HepG2 (cell line): ENCODE data around the gene NTF3. TPM values are rescaled to one million over a fixed set of nuclear protein-coding genes. Genes with fewer than 3 reads are reported as not detected.

Source experiments
- ATAC-seq: fragments of 200-7000 bp; cut with Tn5 transposase; 3 replicates; pipeline ENCODE4 v1.9.1; 2020; ENCODE audit warnings: mild to moderate bottlenecking, moderate library complexity
- BruUV-seq: library from RNA; stranded (reverse); fragments of 400-500 nt; replicated peaks from 2 replicates; lab custom pipeline; 2021; lab: Mats Ljungman, UMichigan
- CTCF ChIA-PET: fragments of 300-600 bp; formaldehyde crosslinking; extraction: SDS; loops from one replicate; lab custom pipeline; 2021; ENCODE audit warnings: low total read pairs, inconsistent platforms, low intra/inter-chr PET ratio; lab: Yijun Ruan, JAX
- POLR2A ChIA-PET: fragments of 350-600 bp; sonication (Branson Sonifier 250); formaldehyde crosslinking; loops from one replicate; lab custom pipeline; 2020; ENCODE audit warnings: antibody characterized with exemption, inconsistent platforms; lab: Yijun Ruan, JAX
- DNase-seq: peaks from one replicate; pipeline ENCODE4 v3.0.0-alpha.2; 2015; ENCODE audit warnings: low spot score
- FAIRE-seq: peaks from 3 replicates; lab custom pipeline; 2011; peaks lifted over from hg19 to GRCh38; lab: Jason Lieb, UNC
- H2AFZ ChIP-seq: one replicate; pipeline ENCODE4 v1.6.1; 2011; ENCODE audit warnings: low read length, inconsistent platforms
- H3K27ac ChIP-seq: fragments of 300-600 bp; 3 replicates; pipeline ENCODE4 v1.8.0; 2011; ENCODE audit warnings: mixed run types, mild to moderate bottlenecking, mixed read lengths, low read length, inconsistent platforms; ENCODE audit not compliant: insufficient read depth; ENCODE audit errors: extremely low read length
- H3K27me3 ChIP-seq, 2 experiments: fragments of 200-600 bp in 1 of 2; 2 replicates in 1 of 2; 3 replicates in 1 of 2; pipeline versions ENCODE4 v1.6.0 to v1.8.0; 2011; ENCODE audit warnings: low read length in 2 of 2, mild to moderate bottlenecking in 2 of 2, moderate library complexity in 2 of 2, inconsistent platforms in 1 of 2; ENCODE audit not compliant: insufficient read depth in 2 of 2, control insufficient read depth in 1 of 2
- H3K36me3 ChIP-seq, 2 experiments: fragments of 200-600 bp in 1 of 2; replicated peaks in 1 of 2; 2 replicates in 1 of 2; 3 replicates in 1 of 2; pipeline versions ENCODE4 v1.5.1 to v1.8.0; 2011; ENCODE audit warnings: low read length in 2 of 2, inconsistent platforms in 1 of 2; ENCODE audit not compliant: insufficient read depth in 2 of 2, control insufficient read depth in 1 of 2
- H3K4me1 ChIP-seq: 2 replicates; pipeline ENCODE4 v1.5.1; 2012; ENCODE audit warnings: low read length, inconsistent platforms; ENCODE audit not compliant: insufficient read depth
- H3K4me2 ChIP-seq: 2 replicates; pipeline ENCODE4 v1.6.0; 2011; ENCODE audit warnings: low read depth, low read length, inconsistent platforms
- H3K4me3 ChIP-seq, 3 experiments: fragments of 200-600 bp in 1 of 3; sonication (generic), shearing (Covaris generic) in 1 of 3; replicated peaks in 1 of 3; 2 replicates each; pipeline ENCODE4 v1.5.1; 2011 to 2016; ENCODE audit warnings: low read length in 3 of 3, inconsistent platforms in 2 of 3, low read depth in 2 of 3, mild to moderate bottlenecking in 2 of 3, control low read depth in 1 of 3, mixed read lengths in 1 of 3; ENCODE audit not compliant: insufficient read depth in 1 of 3
- H3K79me2 ChIP-seq: one replicate; pipeline ENCODE4 v1.6.1; 2011; ENCODE audit warnings: low read length, inconsistent platforms; ENCODE audit not compliant: insufficient read depth
- H3K9ac ChIP-seq: 2 replicates; pipeline ENCODE4 v1.6.0; 2011; ENCODE audit warnings: mild to moderate bottlenecking, low read depth, low read length, inconsistent platforms; ENCODE audit not compliant: insufficient read depth
- H3K9me3 ChIP-seq: 2 replicates; pipeline ENCODE4 v1.5.1; 2012; ENCODE audit warnings: mild to moderate bottlenecking, low read length
- H4K20me1 ChIP-seq: 2 replicates; pipeline ENCODE4 v1.6.0; 2011; ENCODE audit warnings: inconsistent platforms, mild to moderate bottlenecking, low read length, moderate library complexity; ENCODE audit not compliant: insufficient read depth
- IKZF4 ChIP-seq: sonication (generic); formaldehyde crosslinking; IDR thresholded peaks from 2 replicates; pipeline ENCODE4 v1.5.1; 2020; ENCODE audit warnings: borderline replicate concordance, mild to moderate bottlenecking, low read depth, missing genetic modification reagents; ENCODE audit errors: not compliant biosample characterization
- SRY ChIP-seq: sonication (generic); formaldehyde crosslinking; IDR thresholded peaks from 2 replicates; pipeline ENCODE4 v1.8.0; 2022; ENCODE audit warnings: mild to moderate bottlenecking, missing genetic modification reagents
- ZNF10 ChIP-seq: sonication (generic); formaldehyde crosslinking; IDR thresholded peaks from 2 replicates; pipeline ENCODE4 v1.4.0; 2020; ENCODE audit warnings: mild to moderate bottlenecking, low read depth, missing genetic modification reagents, borderline replicate concordance
- ZNF484 ChIP-seq: sonication (generic); formaldehyde crosslinking; IDR thresholded peaks from 2 replicates; pipeline ENCODE4 v1.5.1; 2020; ENCODE audit warnings: mild to moderate bottlenecking, low read depth, missing genetic modification reagents, borderline replicate concordance
- ZNF7 ChIP-seq: IDR thresholded peaks from 2 replicates; pipeline ENCODE4 v1.6.1; 2016; ENCODE audit warnings: missing biosample characterization, missing genetic modification reagents
- WGBS: methylation state at CpG from one replicate; pipeline ENCODE4 v1.1.6; 2017; ENCODE audit warnings: low lambda C conversion rate; 5-methylcytosine and 5-hydroxymethylcytosine counted together
- in situ Hi-C: cut with HindIII; loops from 2 replicates; pipeline ENCODE4 v1.10.0; 2017; ENCODE audit warnings: low pct_unique_long_range_greater_than_20kb; ENCODE audit not compliant: extremely low pct_ligation_motif_present
- intact Hi-C: fragments of 100-400 bp; cut with micrococcal nuclease; formaldehyde crosslinking; loops from one replicate; pipeline ENCODE4 v1.10.0; 2022; ENCODE audit not compliant: unreplicated experiment
- polyA plus RNA-seq, 8 experiments: library from polyadenylated mRNA; depleted of rRNA in 3 of 8; stranded (reverse) in 7 of 8; unstranded in 1 of 8; fragments of >200 nt; fragmentation: Illumina TruSeq in 4 of 8; extraction: Trizol in 4 of 8; gene quantifications; 2 replicates each; pipeline versions ENCODE4 v1.2.1 to v1.2.3, GENCODE V29; 2011 to 2016; ENCODE audit warnings: low read depth in 4 of 8, missing spikeins in 1 of 8, mixed read lengths in 1 of 8; ENCODE audit not compliant: insufficient read depth in 1 of 8
- total RNA-seq, 5 experiments: library from RNA; depleted of rRNA; stranded (reverse); fragments of >200 nt; fragmentation: Illumina TruSeq; extraction: Trizol; gene quantifications; 2 replicates each; pipeline ENCODE4 v1.2.3, GENCODE V29; 2016; ENCODE audit warnings: low read depth in 1 of 5

NTF3 gene
- total and polyA plus RNA-seq, 2 of the 13 experiments (the other 11 are each of a cell fraction or from before 2014, with no cell fraction given), result not detected

GRCh38 chr12:5384015-5384414 lies 47.9 kb upstream of the NTF3 start (continued):
- TF ChIP-seq SRY (CRISPR knock-in tag), result no peak
- TF ChIP-seq ZNF7 (CRISPR knock-in tag), result no peak
- TF ChIP-seq, all 625 proteins: peak for 2

GRCh38 chr12:5388581-5389535 lies 43.0 kb upstream of the NTF3 start:
- Histone ChIP-seq H3K4me2 (no peak overlapping the region), H3K27ac (no peak overlapping the region), H3K79me2 (no peaks in the 10 kb centered on the region), H3K9me3 (no peaks in the 10 kb centered on the region), H3K27me3 (no peaks in the 10 kb centered on the region; a peak in 1 of 5 replicates), H3K4me1 (0 out of 2 replicates have a peak, but pooled peaks cover 5% of the 10 kb centered on the region), H3K36me3 (no peaks in the 10 kb centered on the region), H3K9ac (no peak overlapping the region), H4K20me1 (no peaks in the 10 kb centered on the region), H3K4me3 (no peak overlapping the region), H2AFZ (no peak overlapping the region)
- intact Hi-C loops (no loop called here), in situ Hi-C loops (no loop called here)
- BruUV-seq, result no TSS peak
- ChIA-PET CTCF (no interaction called here), POLR2A (no interaction called here)
- TF ChIP-seq ZNF484 (CRISPR knock-in tag) (no peak), ZNF10 (CRISPR knock-in tag) (no peak), IKZF4 (CRISPR knock-in tag) (no peak)
- FAIRE-seq (no peak), DNase-seq (no peak), ATAC-seq (no peak)
- whole genome bisulfite sequencing, result 6% methylated on average over 5 of the region's 5 CpGs
